Measurements from ENCODE around the gene ANO8. TPM values are rescaled to one million over a fixed set of nuclear protein-coding genes. Genes with fewer than 3 reads are reported as not detected.
"Not testable (repeated sequence)": the region's sequence is repeated elsewhere in the genome, so short reads cannot be mapped to it uniquely, and the experiment has no call there.

Gene ANO8
- total and polyA plus RNA-seq, 4 experiments from 2014 or later, result 0.11 to 21.5 (median 17.7) TPM; not detected in 1

DNA sequence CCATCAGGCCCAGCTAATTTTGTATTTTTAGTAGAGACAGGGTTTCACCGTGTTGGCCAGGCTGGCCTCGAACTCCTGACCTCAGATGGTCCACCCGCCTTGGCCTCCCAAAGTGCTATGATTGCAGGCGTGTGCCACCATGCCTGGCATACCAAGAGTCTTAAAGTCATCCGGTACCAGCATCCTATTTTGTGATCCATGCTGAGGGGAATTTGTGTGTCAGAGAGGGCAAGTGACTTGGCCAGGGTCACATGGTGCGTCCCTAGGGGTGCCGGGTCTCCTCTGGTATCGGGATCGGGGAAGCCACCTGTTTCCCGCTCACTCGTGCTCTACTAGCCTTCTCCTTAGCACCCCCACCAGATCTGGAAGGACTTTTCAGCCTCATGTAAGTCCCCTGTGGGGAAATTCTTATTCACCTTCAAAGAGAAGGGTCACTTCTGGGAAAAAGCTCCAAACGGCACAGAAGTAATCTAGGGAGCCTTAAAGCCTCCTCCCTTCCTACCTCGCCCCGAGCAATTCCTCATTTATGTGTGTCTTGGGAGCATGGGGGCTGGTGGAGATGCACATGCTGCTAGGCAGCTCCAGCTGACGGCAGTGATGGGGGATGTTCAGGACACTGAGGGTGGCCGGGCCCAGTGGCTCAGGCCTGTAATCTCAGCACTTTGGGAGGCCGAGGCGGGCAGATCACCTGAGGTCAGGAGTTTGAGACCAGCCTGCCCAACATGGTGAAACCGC is 59.0 kb downstream of the ANO8 start:
- no peak overlapping the region for H3K27ac ChIP-seq (ENCODE audit: low read depth, low read length)
- ChIA-PET POLR2A (ENCODE audit: partially characterized antibody) (no interaction called here), CTCF (ENCODE audit: partially characterized antibody) (interaction anchor here (0.7 kb wide), 1 partner anchor 14 kb away, joined by 4 read pairs; no protein-coding TSS in a partner anchor)
- peak overlapping the region in 1 of 7 donors; percentile 66 for H3K27ac Mint-ChIP-seq
- H3K36me3 ChIP-seq (ENCODE audit: insufficient read depth, low read length), result peaks cover 30% of the 10 kb centered on the region
- H3K27me3 Mint-ChIP-seq, result no peaks in the 10 kb centered on the region
- H3K36me3 Mint-ChIP-seq, result peaks cover 19 to 33% of the 10 kb centered on the region in 2 donors
- H3K4me1 Mint-ChIP-seq, result no peaks in the 10 kb centered on the region
- no peaks in the 10 kb centered on the region for H3K9me3 Mint-ChIP-seq
- intact Hi-C loops (cut with micrococcal nuclease), result no loop called here
- no peaks in the 10 kb centered on the region for H3K27me3 ChIP-seq (ENCODE audit: insufficient read depth, low read length)
- no peak overlapping the region for H3K4me3 Mint-ChIP-seq
- H3K9me3 ChIP-seq (ENCODE audit: control insufficient read depth in 1 of 2, low read length in 2 of 2), result no peaks in the 10 kb centered on the region
- H3K4me1 ChIP-seq (ENCODE audit: insufficient read depth, low read length), result no peaks in the 10 kb centered on the region
- H3K4me3 ChIP-seq (ENCODE audit: low read length in 2 of 2), result no peak overlapping the region
- no peak for DNase-seq

DNA sequence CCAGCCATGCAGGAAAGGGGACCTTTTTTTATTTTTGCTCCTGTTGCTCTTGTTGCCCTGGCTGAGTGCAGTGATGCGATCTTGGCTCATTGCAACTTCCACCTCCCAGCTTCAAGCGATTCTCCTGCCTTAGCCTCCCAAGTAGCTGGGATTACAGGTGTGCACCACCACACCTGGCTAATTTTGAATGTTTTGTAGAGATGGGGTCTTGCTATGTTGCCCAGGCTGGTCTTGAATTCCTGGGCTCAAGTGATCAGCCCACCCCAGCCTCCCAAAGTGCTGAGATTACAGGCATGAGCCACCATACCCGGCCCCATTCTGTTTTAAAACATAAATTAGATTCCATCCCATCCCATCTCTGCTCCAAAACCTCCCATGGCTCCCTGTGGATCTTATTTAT is 59.8 kb downstream of the ANO8 start:
- H3K36me3 ChIP-seq (ENCODE audit: insufficient read depth, low read length), result peaks cover 30% of the 10 kb centered on the region
- H3K4me3 Mint-ChIP-seq; POLR2A ChIA-PET (ENCODE audit: partially characterized antibody); DNase-seq; H3K27ac Mint-ChIP-seq; H3K27me3 ChIP-seq (ENCODE audit: insufficient read depth, low read length); intact Hi-C loops (cut with micrococcal nuclease); H3K4me1 ChIP-seq (ENCODE audit: insufficient read depth, low read length); CTCF ChIA-PET (ENCODE audit: partially characterized antibody); H3K9me3 Mint-ChIP-seq; H3K4me1 Mint-ChIP-seq; H3K27ac ChIP-seq (ENCODE audit: low read depth, low read length); H3K9me3 ChIP-seq (ENCODE audit: control insufficient read depth in 1 of 2, low read length in 2 of 2); H3K27me3 Mint-ChIP-seq; H3K4me3 ChIP-seq (ENCODE audit: low read length in 2 of 2): not testable (repeated sequence)
- H3K36me3 Mint-ChIP-seq, result peaks cover 23 to 39% of the 10 kb centered on the region in 2 donors

Other genes with a start within 250 kb of the ANO8 start
- gene USE1, start 119.5 kb downstream of the ANO8 start, total RNA-seq, result 10 to 100 TPM; 38.1 to 42.8 TPM
- 10 to 100 TPM; 36.5 to 44.3 TPM for gene USE1, start 119.5 kb downstream of the ANO8 start, polyA plus RNA-seq
- gene OCEL1, start 108.6 kb downstream of the ANO8 start, total RNA-seq, result 10 to 100 TPM; 23.9 to 29.3 TPM
- gene OCEL1, start 108.6 kb downstream of the ANO8 start, polyA plus RNA-seq, result 10 to 100 TPM; 37.8 to 38.0 TPM
- 1 to 10 TPM; 7.1 TPM for gene NR2F6, start 88.9 kb downstream of the ANO8 start, total RNA-seq
- 1 to 10 TPM; 1.2 to 2.3 TPM for gene NR2F6, start 88.9 kb downstream of the ANO8 start, polyA plus RNA-seq
- gene USHBP1, start 70.1 kb downstream of the ANO8 start, total RNA-seq, result under 1 TPM in 1 of 2 experiments, not detected in 1; 0.33 TPM
- under 1 TPM in 1 of 2 donors, not detected in 1; 0.10 TPM for gene USHBP1, start 70.1 kb downstream of the ANO8 start, polyA plus RNA-seq
- 100 to 1,000 TPM; 101 to 112 TPM for gene BABAM1, start 67.4 kb downstream of the ANO8 start, total RNA-seq
- gene BABAM1, start 67.4 kb downstream of the ANO8 start, polyA plus RNA-seq, result 100 to 1,000 TPM in 1 of 2 donors, 10 to 100 TPM in 1; 92.0 to 171 TPM
- 1 to 10 TPM; 2.8 to 5.1 TPM for gene ANKLE1, start 53.0 kb downstream of the ANO8 start, total RNA-seq
- gene ANKLE1, start 53.0 kb downstream of the ANO8 start, polyA plus RNA-seq, result under 1 TPM; 0.41 to 0.80 TPM
- 10 to 100 TPM in 1 of 2 experiments, 1 to 10 TPM in 1; 9.3 to 10.1 TPM for gene ABHD8, start 31.4 kb downstream of the ANO8 start, total RNA-seq
- 1 to 10 TPM; 6.0 to 7.9 TPM for gene ABHD8, start 31.4 kb downstream of the ANO8 start, polyA plus RNA-seq
- gene MRPL34, start 29.0 kb downstream of the ANO8 start, total RNA-seq, result 10 to 100 TPM; 69.4 to 74.1 TPM
- 100 to 1,000 TPM; 231 to 250 TPM for gene MRPL34, start 29.0 kb downstream of the ANO8 start, polyA plus RNA-seq
- 10 to 100 TPM; 36.4 to 42.6 TPM for gene DDA1, start 25.3 kb downstream of the ANO8 start, total RNA-seq
- 10 to 100 TPM; 31.6 to 42.6 TPM for gene DDA1, start 25.3 kb downstream of the ANO8 start, polyA plus RNA-seq
- 10 to 100 TPM; 53.7 to 58.4 TPM for gene GTPBP3, start 2.7 kb upstream of the ANO8 start, total RNA-seq
- gene GTPBP3, start 2.7 kb upstream of the ANO8 start, polyA plus RNA-seq, result 10 to 100 TPM in 1 of 2 donors, 1 to 10 TPM in 1; 6.4 to 12.7 TPM
- under 1 TPM in 1 of 2 experiments, not detected in 1; 0.23 TPM for gene PLVAP, start 42.5 kb upstream of the ANO8 start, total RNA-seq
- not detected for gene PLVAP, start 42.5 kb upstream of the ANO8 start, polyA plus RNA-seq
- gene CCDC194, start 59.3 kb upstream of the ANO8 start, total RNA-seq, result 1 to 10 TPM; 2.5 to 3.3 TPM
- gene CCDC194, start 59.3 kb upstream of the ANO8 start, polyA plus RNA-seq, result not detected
- gene BST2, start 70.8 kb upstream of the ANO8 start, total RNA-seq, result 10 to 100 TPM; 55.9 TPM
- gene BST2, start 70.8 kb upstream of the ANO8 start, polyA plus RNA-seq, result 100 to 1,000 TPM; 143 to 173 TPM
- 10 to 100 TPM; 35.4 to 38.0 TPM for gene MVB12A, start 85.2 kb upstream of the ANO8 start, total RNA-seq
- gene MVB12A, start 85.2 kb upstream of the ANO8 start, polyA plus RNA-seq, result 10 to 100 TPM; 29.5 to 32.6 TPM
- not detected for gene TMEM221, start 113.8 kb upstream of the ANO8 start, total RNA-seq
- gene TMEM221, start 113.8 kb upstream of the ANO8 start, polyA plus RNA-seq, result under 1 TPM in 1 of 2 donors, not detected in 1; 0.09 TPM
- gene NXNL1, start 126.1 kb upstream of the ANO8 start, total RNA-seq, result not detected
- gene NXNL1, start 126.1 kb upstream of the ANO8 start, polyA plus RNA-seq, result not detected
- 10 to 100 TPM in 1 of 2 experiments, 1 to 10 TPM in 1; 9.2 to 10.1 TPM for gene SLC27A1, start 135.7 kb upstream of the ANO8 start, total RNA-seq
- gene SLC27A1, start 135.7 kb upstream of the ANO8 start, polyA plus RNA-seq, result 1 to 10 TPM; 5.2 to 6.6 TPM
- 10 to 100 TPM; 76.3 to 80.0 TPM for gene PGLS, start 176.8 kb upstream of the ANO8 start, total RNA-seq
- gene PGLS, start 176.8 kb upstream of the ANO8 start, polyA plus RNA-seq, result 10 to 100 TPM; 39.7 to 61.1 TPM
- 10 to 100 TPM; 68.3 to 74.7 TPM for gene COLGALT1, start 220.8 kb upstream of the ANO8 start, total RNA-seq
- 10 to 100 TPM; 14.1 to 24.9 TPM for gene COLGALT1, start 220.8 kb upstream of the ANO8 start, polyA plus RNA-seq